SK-N-MC (cell line): ENCODE data around the gene SCN9A.

ENCODE experiments used
- EZH2 ChIP-seq: fragments of 200-600 bp; sonication (generic); IDR thresholded peaks from one replicate; pipeline ENCODE4 v1.6.1; 2017; ENCODE audit warnings: antibody characterized with exemption
- FOXP2 ChIP-seq: optimal IDR thresholded peaks from 2 replicates; pipeline ENCODE3; 2011; ENCODE audit warnings: mild to moderate bottlenecking, moderate library complexity; ENCODE audit not compliant: insufficient read depth; ENCODE audit errors: extremely low read length, control extremely low read depth
- POLR2AphosphoS5 ChIP-seq: IDR thresholded peaks from 2 replicates; pipeline ENCODE4 v1.6.1; 2012; ENCODE audit warnings: mild to moderate bottlenecking, low read depth, low read length, borderline replicate concordance

- no peak for TF ChIP-seq POLR2AphosphoS5
- no peak for TF ChIP-seq FOXP2
- no peak for TF ChIP-seq EZH2
These were observed 212.0 kb downstream of the SCN9A start for GRCh38 chr2:166163775-166164174.
